Colon (tissue), 2 donors: ENCODE data around the gene SUSD4.
"Not testable (repeated sequence)": the region's sequence is repeated elsewhere in the genome, so short reads cannot be mapped to it uniquely, and the experiment has no call there.

Experiments used
- FAIRE-seq: peaks from 2 replicates; lab custom pipeline; 2012; peaks lifted over from hg19 to GRCh38; lab: Jason Lieb, UNC
- donor health status: control.
- donor health status: control.

Gene SUSD4, protein sequence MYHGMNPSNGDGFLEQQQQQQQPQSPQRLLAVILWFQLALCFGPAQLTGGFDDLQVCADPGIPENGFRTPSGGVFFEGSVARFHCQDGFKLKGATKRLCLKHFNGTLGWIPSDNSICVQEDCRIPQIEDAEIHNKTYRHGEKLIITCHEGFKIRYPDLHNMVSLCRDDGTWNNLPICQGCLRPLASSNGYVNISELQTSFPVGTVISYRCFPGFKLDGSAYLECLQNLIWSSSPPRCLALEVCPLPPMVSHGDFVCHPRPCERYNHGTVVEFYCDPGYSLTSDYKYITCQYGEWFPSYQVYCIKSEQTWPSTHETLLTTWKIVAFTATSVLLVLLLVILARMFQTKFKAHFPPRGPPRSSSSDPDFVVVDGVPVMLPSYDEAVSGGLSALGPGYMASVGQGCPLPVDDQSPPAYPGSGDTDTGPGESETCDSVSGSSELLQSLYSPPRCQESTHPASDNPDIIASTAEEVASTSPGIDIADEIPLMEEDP

DNA sequence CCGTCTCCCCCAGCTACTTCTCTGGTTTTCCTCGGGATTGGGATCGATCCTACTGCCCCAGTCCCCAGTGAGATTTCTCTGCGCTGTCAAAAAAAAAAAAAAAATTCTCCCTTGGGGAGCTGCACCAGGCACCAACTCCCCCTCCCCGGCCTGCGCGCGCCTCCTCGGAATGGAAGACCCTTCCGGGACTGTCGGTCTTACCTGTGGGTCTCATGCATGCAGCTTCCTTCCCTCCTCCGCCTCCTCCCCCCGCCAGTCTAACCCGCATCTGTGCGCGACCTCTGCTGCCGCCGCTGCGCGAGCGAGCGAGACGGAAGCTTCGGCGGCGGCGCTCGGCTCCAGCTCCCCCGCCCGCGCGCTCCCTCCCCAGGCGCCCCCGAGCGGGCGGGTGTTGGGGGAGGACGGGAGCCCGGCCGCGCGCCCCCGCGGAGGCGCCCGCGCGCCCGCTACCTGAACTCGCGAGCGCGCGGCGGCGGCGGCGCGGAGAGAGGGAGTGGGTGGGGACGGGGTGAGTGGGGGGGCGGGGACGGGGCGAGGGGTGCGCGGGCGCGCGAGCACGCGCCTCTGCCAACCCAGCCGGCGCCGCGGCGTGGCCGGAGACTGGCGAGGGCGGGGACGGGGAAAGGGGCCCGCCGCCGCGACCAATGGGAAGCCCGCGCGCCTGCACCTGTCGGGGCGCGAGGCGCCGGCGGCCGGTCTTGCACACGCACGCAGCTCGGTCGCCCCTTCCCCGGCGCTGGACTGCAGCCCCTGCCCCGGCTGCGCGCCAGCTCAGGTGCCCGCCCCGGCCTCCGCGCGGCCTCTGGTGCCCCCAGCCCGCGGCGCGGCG lies at the start of gene SUSD4:
Gene SUSD4 (minus strand): TSS at position 321 of the 829 bp plus-strand sequence. CDS start 751 bp downstream, outside the sequence.
- no peak for FAIRE-seq

DNA sequence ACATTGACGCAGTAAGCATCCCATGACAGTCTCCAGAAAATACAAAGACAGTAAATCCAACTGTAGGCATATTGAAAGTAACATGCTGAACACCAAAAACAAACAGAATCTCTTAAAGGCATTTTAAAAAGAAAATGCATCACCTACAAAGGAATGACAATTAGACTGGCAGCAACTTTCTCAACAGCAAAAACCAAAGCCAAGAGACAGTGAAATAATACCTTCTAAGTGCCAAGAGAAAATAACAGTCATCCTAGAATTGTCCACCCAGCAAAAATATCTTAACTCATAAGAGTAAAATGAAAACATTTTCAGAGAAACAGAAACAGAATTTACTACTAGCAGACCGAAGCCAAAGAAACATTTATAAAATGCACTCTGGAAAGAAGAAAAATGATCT lies 49.2 kb upstream of the SUSD4 start:
- FAIRE-seq: peak; percentile 28

DNA sequence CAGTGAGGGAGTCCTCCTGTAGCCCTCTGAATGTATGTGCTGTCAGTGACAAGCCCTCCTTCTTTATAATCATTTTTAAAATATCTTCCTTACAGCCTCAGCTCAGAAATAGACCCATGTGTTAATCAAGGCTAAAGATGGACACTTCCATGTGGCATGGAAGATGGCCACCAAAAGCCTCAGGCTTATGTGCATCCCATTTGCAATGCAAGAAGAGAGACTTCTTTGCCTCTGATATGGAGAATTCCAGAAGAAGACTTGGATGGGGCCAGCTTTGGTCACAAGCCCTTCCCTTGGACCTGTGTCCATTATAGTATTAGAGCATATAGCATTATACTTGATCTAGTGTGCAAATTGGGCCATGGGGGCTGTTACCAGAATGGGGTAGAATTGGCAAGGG lies 47.7 kb upstream of the SUSD4 start:
- no peak for FAIRE-seq

DNA sequence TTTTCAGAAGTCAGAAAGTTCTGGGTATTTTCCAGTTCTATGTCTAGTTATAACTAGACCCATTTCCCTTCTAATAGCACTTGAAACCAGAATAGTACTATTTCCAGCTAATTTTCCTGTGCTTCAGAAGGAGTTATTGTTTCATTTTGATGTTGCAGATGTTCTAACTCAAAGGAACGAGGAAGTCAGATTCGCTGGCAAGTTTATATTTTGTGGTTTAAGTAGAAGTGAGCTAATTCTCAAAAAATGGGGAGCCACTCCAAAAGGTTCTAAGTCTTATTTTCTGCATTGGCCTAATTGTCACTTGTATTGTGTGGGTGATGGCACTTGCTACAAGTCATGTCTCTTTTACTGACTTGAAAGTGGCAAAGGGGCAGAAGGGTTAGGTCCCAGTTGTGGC lies 47.3 kb upstream of the SUSD4 start:
- no peak for FAIRE-seq

DNA sequence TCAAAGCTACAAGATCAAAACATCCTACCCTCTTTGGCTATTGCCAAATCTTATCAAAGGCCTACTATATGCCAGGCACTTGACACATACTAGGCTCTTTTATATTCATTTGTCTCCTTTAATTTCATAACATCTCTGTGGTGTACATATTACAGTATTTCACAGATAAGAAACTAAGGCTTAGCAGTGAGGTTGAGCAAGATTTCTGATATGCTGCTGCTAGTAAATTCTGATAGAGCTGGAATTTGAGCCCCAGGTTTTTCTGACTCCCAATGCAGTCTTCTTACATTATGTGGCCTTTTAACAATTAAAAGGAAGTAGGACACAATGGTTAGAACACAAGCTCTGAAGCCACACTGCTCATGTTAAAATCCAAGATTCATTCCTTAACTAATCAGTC lies 46.1 kb upstream of the SUSD4 start:
- no peak for FAIRE-seq

DNA sequence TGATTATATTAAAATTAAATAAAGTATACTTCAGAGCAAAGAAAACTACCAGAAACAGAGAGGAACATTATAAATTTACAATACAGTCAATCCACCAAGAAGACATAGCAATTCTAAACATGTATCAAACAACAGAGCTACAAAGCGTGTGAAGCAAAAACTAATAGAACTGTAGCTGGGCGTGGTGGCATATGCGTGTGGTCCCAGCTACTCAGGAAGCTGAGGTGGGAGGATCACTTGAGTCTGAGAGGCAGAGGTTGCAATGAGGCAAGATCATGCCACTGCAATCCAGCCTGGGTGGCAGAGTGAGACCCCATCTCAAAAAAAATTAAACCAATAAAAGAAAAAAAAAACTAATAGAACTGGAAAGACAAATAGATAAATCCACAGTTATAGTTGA lies 41.5 kb upstream of the SUSD4 start:
- no peak for FAIRE-seq

DNA sequence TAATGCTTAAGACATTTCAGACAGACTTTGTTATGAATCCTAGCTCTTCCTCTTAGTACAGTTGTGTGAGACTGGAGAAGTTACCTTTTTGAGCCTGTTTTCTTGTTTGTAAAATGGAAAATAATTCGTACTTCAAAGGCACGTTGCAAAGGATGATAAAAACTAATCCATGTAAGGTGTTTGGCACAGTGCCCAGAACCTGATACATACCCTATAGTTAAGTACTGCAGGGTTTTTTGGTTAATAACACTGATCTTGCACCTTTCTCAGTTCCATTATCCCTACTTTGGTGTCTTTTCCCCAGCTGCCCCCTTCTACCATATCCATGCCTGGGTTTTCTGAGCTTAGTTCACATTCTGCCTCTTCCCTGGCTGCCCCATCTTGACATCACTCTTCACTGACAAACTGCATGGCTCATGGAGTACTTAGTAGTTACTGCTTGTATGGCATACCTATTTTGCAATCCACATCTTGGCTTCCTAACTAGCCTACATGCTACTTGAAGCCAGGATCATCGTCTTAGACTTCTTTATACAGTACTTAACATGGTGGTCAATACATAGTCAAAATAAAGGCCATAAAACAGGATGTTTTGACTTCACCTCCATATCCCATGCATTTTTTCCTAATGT lies 39.3 kb upstream of the SUSD4 start:
- FAIRE-seq: no peak

DNA sequence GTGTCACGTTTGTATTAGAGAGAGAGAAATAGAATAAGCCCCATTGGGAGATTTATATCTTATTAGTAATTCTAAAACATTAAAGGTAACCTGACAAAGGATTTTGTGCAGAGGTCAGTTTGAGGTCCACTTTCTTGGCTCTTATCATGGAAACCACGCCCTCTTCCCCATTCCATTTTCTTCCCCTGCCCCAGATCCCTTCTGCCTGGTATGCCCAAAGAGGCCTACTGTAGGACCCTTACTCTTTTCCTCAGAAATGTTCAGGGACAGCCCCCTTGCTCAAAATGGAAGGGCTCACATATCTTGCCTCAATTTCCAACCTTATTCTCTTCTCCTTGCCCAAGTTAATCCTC lies 38.8 kb upstream of the SUSD4 start:
- FAIRE-seq: no peak

DNA sequence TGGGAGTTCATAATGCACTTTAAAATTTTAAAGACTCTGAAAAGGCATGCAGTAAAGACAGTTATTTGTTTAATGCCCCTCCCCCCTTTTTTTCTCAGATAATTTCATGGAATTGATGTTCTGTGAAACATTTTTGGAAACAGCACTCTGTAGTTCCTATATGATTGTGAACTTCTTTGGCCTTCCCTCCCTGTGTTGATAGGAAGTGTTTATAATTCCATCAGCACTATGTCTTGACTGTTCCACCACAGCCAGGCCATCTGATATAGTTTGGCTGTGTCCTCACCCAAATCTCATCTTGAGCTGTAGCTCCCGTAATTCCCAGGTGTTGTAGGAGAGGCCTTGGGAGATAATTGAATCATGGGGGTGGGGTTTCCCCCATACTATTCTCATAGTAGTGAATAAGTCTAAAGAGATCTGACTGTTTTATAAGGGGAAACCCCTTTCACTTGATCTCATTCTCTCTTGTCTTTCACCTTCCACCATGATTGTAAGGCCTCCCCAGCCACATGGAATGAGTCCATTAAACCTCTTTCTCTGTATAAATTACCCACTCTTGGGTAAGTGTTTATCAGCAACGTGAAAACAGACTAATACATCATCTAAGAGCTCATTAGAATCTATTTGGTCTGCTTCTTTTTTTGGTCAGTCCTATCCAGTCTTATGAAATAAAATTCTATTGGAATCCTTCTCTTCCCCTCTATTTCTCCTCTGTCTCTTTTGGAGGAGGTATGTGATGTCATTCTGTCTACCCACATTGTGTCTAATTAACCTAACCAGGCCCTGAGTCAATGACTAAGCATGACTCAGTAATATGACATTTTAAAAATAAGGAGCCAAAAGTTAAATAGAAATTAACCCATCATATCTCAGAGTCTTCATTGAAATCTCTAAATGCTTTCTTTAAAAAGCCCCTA lies 38.2 kb upstream of the SUSD4 start:
- no peak for FAIRE-seq

DNA sequence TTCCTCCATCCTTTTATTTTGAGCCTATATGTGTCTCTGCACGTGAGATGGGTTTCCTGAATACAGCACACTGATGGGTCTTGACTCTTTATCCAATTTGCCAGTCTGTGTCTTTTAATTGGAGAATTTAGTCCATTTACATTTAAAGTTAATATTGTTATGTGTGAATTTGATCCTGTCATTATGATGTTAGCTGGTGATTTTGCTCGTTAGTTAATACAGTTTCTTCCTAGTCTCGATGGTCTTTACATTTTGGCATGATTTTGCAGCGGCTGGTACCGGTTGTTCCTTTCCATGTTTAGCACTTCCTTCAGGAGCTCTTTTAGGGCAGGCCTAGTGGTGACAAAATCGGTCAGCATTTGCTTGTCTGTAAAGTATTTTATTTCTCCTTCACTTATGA lies 35.4 kb upstream of the SUSD4 start:
- FAIRE-seq: not testable (repeated sequence)

DNA sequence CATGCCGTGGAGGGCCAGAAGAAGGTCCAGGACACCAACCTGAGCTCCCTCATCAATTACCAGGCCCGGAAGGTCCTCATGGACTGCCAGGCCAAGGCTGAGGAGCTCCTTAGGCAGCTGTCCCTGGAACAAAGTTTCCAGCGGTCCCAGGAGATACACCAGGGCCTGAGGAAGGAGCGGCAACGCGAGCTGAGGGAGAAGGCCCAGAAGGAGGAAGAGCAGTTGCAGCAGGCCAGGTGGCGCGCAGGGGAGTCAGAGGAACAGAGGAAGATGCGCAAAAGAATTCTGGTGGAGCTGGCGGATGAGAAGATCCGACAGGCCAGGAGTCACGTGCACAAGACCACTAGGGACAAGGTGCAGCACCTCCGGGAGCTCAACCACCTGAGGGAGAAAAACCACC lies 30.7 kb upstream of the SUSD4 start:
- no peak for FAIRE-seq

DNA sequence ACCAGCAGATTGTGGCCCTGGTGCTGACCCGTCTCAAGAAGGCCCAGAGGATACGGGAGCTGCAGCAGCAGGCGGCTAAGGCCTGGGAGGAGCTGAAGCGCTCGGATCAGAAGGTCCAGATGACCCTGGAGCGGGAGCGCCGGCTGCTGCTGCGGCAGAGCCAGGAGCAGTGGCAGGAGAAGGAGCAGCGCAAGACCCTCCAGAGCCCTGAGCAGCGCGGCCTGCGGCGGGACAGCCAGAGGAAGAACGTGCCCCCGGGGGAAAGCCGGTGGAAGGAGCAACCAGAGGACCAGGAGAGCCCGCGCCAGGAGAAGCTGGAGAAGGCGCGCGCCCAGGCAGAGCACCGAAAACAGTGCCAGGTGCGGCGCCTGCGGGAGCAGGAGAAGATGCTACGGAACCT lies 30.3 kb upstream of the SUSD4 start:
- no peak for FAIRE-seq

DNA sequence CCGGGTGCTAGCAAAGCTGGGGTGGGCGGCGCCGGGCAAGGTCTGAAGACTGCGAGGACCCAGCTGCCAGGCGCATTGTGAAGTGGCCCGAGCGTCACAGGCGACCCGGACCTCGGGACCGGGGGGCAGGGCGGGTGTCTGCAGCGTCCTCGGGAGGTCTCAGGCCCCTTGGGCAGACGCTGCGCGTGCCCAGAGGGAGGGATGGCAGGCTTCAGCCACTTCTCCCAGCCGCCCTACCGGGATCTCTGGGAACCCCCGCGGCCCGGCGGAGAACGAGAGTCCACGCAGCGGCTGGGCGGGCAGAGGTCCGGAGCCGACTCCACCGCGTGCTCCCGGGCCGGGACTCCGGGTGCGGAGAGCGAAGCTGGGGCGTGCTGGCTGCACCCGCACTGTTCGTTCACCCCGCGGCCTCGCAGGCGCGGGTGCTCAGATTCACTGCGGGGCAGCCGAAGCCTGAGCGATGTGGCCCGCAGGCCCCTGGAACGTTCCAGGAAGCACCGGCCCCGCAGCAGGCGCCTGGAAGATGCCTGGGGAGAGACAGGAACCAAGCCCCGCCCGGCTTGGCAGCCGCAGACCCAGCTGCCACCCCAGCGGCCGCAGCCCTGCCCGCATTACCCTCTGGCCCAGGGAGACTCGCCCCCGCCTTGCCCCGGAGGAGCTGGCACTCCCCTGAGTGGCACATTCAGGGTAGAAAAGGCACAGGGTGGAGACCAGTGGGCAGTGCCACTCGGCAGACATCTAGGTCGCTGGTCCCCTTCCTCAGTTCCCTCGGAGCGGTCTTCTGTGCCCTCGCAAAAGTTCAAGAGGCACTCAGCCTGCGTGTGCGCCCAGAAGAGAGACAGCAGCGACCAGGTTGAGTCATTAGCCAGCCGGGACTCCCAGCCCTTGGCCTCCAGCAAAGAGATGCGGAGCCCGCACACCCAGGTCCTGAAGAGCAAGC lies 29.6 kb upstream of the SUSD4 start, which contains the start of gene CCDC185:
Gene CCDC185 (plus strand): TSS at position 141 of the 940 bp plus-strand sequence. CDS start 61 bp downstream, at position 202.
- FAIRE-seq: no peak

DNA sequence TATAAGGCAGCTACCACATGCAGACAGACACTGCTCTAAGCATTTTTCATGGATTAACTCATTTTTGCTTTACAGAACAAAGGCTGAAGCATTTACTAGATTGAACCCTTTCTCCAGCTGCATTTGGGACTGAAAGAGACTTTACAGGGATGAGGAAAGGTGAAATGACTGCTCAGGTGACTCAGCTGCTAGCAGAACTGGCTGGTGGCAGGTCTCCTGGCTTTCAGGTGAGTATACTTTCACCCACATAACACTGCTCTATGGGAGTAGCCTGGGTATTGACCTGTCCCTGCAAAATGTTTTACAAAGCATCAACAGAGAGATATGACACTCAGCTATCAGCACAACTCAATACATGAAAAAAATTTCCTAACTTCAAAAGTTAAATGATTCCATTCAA lies 26.6 kb upstream of the SUSD4 start:
- no peak for FAIRE-seq

DNA sequence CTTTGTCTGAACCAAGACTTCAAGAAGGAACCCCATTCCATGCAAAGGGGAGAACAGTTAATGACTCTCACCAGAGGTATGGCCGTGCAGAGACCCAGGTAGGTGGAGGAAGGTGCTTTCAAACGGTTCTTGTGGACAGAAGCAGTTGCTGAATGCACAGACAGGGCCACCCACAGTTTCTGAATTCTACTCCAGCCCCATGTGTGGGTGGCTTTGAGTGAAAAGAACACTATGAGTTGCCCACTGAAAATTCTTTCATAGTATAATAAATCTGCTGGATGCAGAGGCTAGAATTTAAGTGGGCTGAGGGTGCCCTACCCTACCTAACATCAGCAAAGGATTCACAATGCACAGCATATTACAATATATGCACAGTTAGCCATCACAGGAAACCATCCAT lies 22.0 kb upstream of the SUSD4 start:
- no peak for FAIRE-seq

DNA sequence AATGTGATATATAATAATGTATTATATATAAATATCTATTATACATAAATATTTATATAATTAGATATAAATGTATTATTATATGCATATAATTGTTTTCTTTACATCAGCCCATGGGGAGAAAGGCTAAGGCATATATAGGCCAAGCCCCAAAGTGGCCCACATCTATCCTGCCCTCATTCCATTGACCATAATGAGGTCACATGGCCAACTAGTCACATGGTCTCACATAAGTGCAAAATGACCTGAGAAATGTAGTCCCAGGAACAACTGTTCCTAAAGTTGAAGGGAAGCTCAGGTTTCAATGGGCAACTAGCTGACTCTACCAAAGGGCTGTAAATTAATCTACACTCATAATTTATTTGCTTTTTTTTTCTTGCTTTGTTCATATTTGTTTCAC lies 14.8 kb upstream of the SUSD4 start:
- FAIRE-seq: no peak

DNA sequence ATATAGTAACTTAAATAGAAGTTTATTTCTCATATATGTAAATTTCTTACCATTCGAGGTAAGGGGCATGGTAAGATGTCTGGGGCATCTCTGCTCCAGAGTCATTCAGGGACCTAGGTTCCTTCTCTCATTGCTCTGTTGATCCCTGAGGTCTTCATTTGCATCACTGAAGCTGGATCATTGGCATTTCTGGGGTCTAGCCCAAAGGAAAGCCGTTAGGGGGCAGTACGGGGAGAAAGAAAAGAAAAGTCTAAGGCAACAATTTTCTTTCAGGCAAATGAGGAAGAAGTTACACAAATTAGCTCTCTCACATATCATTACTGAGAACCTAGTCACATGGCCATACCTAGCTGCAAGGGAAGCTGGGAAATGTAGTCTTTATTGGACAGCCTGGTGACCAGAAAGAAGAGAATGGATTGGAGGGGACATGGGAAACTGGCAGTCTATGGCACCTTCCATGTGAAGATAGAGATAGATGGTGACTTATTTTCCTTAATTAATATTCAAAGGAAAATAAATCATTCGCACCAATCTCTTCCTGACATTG lies 10.2 kb upstream of the SUSD4 start:
- FAIRE-seq: no peak

DNA sequence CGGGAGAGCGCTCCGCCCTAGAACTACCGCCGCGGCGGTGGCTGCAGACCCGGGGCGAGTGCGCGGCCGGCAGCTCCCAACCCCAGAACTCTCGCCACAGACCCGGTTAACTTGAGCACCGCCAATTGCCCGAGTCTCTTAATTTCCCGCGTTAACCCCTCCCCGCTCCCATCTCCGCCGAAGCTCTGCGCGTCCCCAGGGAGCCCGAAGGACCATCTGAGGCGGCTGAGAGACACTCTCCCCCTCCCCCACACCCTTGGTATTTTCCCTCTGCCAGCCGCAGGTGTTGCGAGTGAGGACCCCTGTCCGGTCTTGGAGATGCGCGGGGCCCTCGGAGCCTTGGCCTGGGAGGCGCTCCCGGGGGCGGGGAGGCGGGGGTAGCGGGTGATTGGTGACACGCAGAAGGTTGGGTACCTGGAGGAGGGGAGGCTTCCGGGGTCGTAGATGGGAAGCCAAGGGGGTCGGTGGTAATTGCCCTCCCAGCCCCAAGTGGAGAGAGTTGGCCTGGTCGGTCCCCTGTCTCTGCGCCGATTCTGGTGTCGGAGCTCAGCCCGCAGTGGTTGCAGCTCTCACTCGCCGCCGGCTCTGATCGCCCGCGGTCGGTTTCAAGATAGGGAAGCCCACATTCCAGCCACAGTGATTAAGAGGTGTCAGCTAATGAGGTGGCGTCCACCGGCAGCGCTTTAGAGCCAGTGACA lies 858 bp upstream of the SUSD4 start:
- FAIRE-seq: no peak

DNA sequence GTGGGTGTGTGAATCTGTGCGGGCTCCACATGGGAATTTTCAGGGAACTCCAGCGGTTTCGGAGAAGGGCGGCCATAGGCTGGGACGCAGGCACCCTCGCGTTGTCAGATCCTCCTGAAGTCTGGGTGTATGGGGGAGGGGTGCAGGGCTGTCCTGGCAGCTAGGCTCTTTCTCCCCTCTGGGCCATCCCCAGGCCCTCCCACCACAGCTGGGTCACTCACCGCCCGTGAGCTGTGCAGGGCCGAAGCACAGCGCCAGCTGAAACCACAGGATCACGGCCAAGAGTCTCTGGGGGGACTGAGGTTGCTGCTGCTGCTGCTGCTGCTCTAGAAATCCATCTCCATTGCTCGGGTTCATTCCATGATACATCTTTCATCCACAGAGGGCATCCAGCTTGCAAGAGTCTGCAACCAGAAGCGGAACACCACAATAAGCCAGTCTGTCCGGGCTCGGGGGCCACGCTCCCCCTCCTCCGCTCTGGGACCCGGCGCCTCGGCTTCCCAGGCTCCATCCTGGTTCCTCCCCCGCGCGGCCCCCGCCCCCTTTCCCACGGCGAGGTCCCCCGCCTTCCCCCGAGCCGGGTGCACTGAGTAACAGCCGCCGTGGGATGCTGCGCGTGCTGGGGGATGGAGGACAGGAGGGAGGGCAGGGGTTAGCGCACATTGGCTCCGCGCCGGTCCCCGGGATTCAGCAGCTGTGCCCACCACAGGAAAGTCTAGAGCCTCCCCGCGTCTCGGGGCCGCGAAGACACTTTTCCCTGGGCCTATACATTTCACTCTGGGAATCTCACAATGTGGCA lies 720 bp downstream of the SUSD4 start:
- FAIRE-seq: no peak
